Measurements from ENCODE around the gene FAH.
"Not testable (repeated sequence)": the region's sequence is repeated elsewhere in the genome, so short reads cannot be mapped to it uniquely, and the experiment has no call there.

FAH gene

DNA sequence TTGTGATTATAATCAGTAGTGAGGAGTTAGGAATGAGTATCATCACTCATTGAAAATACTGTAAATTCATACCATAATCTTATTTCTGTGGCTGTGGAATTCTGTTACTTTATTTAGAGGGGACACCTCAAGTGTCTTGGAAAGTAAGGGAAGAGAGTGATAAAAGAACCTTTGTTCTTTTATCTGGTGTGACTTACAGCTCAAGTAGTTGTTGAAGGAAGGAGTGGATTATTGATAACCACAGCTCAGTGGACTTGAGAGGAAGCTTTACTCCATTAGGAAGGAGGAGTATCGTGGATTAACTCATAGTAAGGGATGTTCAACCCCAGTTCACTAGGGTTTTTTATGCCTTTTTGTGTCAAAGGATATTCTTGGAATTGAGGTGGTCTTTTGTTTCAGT lies 32.2 kb upstream of the FAH start:
- H3K36me3 ChIP-seq (ENCODE audit: control insufficient read depth in 2 of 2, insufficient read depth in 2 of 2, low read length in 2 of 2), result peaks cover 5 to 9% of the 10 kb centered on the region in 2 donors
- no peak overlapping the region for H3K9ac ChIP-seq (ENCODE audit: low read length in 2 of 2)
- no peaks in the 10 kb centered on the region for H3K9me3 ChIP-seq (ENCODE audit: control insufficient read depth in 2 of 2, low read length in 2 of 2)
- no peaks in the 10 kb centered on the region for H3K27me3 ChIP-seq (ENCODE audit: control insufficient read depth in 1 of 2, insufficient read depth in 2 of 2, low read length in 2 of 2)
- no peak overlapping the region for H3K4me3 ChIP-seq (ENCODE audit: low read length in 2 of 2)
- no peak overlapping the region for H3K27ac ChIP-seq (ENCODE audit: low read length)
- H3K4me1 ChIP-seq (ENCODE audit: control insufficient read depth, insufficient read depth, low read length), result no peaks in the 10 kb centered on the region

DNA sequence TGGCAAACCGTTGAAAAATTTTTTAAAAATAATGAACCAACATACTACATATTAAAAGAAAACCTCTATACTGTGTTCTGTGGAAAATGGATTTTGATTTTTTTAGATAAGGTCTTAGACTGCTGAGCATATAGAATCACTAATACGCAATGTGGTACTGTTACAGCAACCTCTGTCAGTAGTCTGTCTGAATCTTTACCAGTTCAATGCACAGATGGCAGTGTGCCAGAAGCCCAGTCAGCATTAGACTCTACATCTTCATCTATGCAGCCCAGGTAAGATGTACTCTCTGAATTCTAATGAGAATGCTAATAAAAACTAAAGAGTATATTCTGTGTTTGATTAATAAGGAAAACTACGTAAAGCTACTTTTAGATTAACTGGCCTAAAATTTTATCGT lies 31.3 kb upstream of the FAH start:
- Histone ChIP-seq H3K4me1 (ENCODE audit: control insufficient read depth, insufficient read depth, low read length) (no peaks in the 10 kb centered on the region), H3K36me3 (ENCODE audit: control insufficient read depth in 2 of 2, insufficient read depth in 2 of 2, low read length in 2 of 2) (peaks cover 5 to 9% of the 10 kb centered on the region in 2 donors), H3K27ac (ENCODE audit: low read length) (no peak overlapping the region), H3K27me3 (ENCODE audit: control insufficient read depth in 1 of 2, insufficient read depth in 2 of 2, low read length in 2 of 2) (no peaks in the 10 kb centered on the region), H3K9me3 (ENCODE audit: control insufficient read depth in 2 of 2, low read length in 2 of 2) (no peaks in the 10 kb centered on the region), H3K9ac (ENCODE audit: low read length in 2 of 2) (no peak overlapping the region), H3K4me3 (ENCODE audit: low read length in 2 of 2) (no peak overlapping the region)

DNA sequence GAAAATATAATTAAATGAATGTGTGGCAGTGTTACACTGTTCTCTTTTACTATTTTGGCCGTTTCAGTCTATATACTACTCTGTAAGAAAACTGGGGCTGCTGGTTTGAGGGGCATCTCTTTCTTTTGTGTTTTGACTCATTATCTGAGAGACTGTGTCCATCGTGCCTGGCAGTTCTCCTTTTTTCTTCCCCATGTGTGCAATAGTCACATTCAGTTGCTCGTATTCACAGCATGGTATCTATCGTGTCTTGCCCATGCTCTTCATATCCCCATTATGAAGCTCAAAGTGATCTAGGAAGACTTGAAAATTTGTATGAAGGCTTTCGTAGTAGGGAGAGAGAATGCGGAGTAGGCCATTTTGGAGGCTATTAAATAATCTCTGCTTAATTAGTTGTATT lies 29.8 kb upstream of the FAH start:
- Histone ChIP-seq H3K4me3 (ENCODE audit: low read length in 2 of 2) (no peak overlapping the region), H3K27ac (ENCODE audit: low read length) (no peak overlapping the region), H3K9ac (ENCODE audit: low read length in 2 of 2) (no peak overlapping the region), H3K36me3 (ENCODE audit: control insufficient read depth in 2 of 2, insufficient read depth in 2 of 2, low read length in 2 of 2) (peaks cover 5 to 9% of the 10 kb centered on the region in 2 donors), H3K27me3 (ENCODE audit: control insufficient read depth in 1 of 2, insufficient read depth in 2 of 2, low read length in 2 of 2) (no peaks in the 10 kb centered on the region), H3K9me3 (ENCODE audit: control insufficient read depth in 2 of 2, low read length in 2 of 2) (no peaks in the 10 kb centered on the region), H3K4me1 (ENCODE audit: control insufficient read depth, insufficient read depth, low read length) (no peaks in the 10 kb centered on the region)

DNA sequence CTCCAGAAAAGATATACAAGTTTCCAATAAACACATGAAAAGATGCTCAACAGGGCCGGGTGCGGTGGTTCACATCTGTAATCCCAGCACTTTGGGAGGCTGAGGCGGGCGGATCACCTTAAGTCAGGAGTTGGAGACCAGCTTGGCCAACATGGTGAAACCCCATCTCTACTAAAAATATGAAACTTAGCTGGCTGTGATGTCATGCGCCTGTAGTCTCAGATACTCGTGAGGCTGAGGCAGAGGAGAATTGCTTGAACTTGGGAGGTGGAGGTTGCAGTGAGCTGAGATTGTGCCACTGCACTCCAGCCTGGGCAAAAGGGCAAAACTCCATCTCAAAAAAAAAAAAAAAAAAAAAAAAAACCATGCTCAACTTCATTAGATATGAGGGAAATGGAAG lies 25.5 kb upstream of the FAH start:
- not testable (repeated sequence) for H3K27ac ChIP-seq (ENCODE audit: low read length); H3K27me3 ChIP-seq (ENCODE audit: control insufficient read depth in 1 of 2, insufficient read depth in 2 of 2, low read length in 2 of 2); H3K9me3 ChIP-seq (ENCODE audit: control insufficient read depth in 2 of 2, low read length in 2 of 2); H3K4me1 ChIP-seq (ENCODE audit: control insufficient read depth, insufficient read depth, low read length); H3K4me3 ChIP-seq (ENCODE audit: low read length in 2 of 2); H3K9ac ChIP-seq (ENCODE audit: low read length in 2 of 2)
- peaks cover 5 to 15% of the 10 kb centered on the region in 2 donors for H3K36me3 ChIP-seq (ENCODE audit: control insufficient read depth in 2 of 2, insufficient read depth in 2 of 2, low read length in 2 of 2)

DNA sequence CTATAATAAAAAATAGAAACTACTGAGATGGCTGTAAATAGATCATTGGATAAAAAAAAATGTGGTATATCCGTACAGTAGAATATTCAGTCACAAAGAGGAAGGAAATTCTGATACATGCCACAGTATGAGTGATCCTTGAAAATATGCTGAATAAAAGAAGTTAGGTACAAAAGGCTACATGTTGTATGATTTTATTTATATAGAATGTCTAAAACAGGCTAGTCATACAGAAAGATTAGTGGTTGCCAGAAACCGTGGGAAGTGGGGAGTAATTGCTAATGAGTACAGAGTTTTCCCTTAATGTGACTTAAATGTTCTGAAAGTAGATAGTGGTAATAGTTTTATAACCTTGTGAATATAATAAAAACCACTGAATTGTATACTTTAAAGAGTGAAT lies 24.9 kb upstream of the FAH start:
- H3K27ac ChIP-seq (ENCODE audit: low read length), result no peak overlapping the region
- H3K4me3 ChIP-seq (ENCODE audit: low read length in 2 of 2), result no peak overlapping the region
- no peaks in the 10 kb centered on the region for H3K9me3 ChIP-seq (ENCODE audit: control insufficient read depth in 2 of 2, low read length in 2 of 2)
- H3K27me3 ChIP-seq (ENCODE audit: control insufficient read depth in 1 of 2, insufficient read depth in 2 of 2, low read length in 2 of 2), result no peaks in the 10 kb centered on the region
- H3K9ac ChIP-seq (ENCODE audit: low read length in 2 of 2), result no peak overlapping the region
- H3K36me3 ChIP-seq (ENCODE audit: control insufficient read depth in 2 of 2, insufficient read depth in 2 of 2, low read length in 2 of 2), result peaks cover 5 to 15% of the 10 kb centered on the region in 2 donors
- no peaks in the 10 kb centered on the region for H3K4me1 ChIP-seq (ENCODE audit: control insufficient read depth, insufficient read depth, low read length)

DNA sequence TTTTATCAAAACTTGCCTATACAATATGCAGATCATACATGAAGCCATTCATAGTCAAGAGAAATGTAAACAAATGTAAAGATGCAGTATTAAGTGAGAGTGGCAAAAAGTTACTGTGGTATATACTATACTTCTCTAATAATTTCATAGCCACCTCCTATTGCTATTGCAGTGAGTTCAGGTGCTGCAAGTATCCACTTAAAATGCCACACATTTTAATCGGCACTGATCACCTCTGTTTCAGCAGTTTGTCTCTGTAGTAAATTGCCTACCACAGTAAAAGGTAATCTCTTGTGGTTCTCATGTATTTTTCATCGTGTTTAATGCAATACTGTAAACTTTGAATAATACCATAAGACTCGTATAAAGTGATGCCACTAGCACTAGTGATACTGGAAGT lies 20.4 kb upstream of the FAH start:
- Histone ChIP-seq H3K36me3 (ENCODE audit: control insufficient read depth in 2 of 2, insufficient read depth in 2 of 2, low read length in 2 of 2) (peaks cover 0 to 9% of the 10 kb centered on the region in 2 donors), H3K4me3 (ENCODE audit: low read length in 2 of 2) (no peak overlapping the region), H3K27ac (ENCODE audit: low read length) (no peak overlapping the region), H3K9me3 (ENCODE audit: control insufficient read depth in 2 of 2, low read length in 2 of 2) (no peaks in the 10 kb centered on the region), H3K9ac (ENCODE audit: low read length in 2 of 2) (no peak overlapping the region), H3K4me1 (ENCODE audit: control insufficient read depth, insufficient read depth, low read length) (no peaks in the 10 kb centered on the region), H3K27me3 (ENCODE audit: control insufficient read depth in 1 of 2, insufficient read depth in 2 of 2, low read length in 2 of 2) (no peaks in the 10 kb centered on the region)

DNA sequence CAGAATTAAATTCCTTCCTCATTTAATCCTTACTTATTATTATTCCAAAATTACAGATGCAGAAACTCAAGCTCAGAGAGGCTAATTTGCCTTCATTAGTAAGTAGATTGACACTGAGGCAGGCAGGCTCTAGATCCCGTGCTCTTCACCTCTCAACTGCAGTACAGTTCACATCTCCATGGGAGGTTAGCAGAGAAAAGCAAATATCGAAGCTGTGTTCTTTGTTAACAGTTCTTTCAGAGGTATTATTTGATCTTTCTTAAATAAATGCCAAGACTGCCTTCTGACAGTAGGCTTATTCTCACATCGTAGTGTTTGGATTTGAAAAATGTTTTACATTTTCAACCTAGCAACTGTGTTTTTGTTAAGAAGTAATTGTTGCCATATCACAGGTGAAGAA lies 15.9 kb upstream of the FAH start:
- H3K27me3 ChIP-seq (ENCODE audit: control insufficient read depth in 1 of 2, insufficient read depth in 2 of 2, low read length in 2 of 2), result no peaks in the 10 kb centered on the region
- H3K36me3 ChIP-seq (ENCODE audit: control insufficient read depth in 2 of 2, insufficient read depth in 2 of 2, low read length in 2 of 2), result peaks cover 0 to 4% of the 10 kb centered on the region in 2 donors
- no peak overlapping the region for H3K27ac ChIP-seq (ENCODE audit: low read length)
- H3K9me3 ChIP-seq (ENCODE audit: control insufficient read depth in 2 of 2, low read length in 2 of 2), result no peaks in the 10 kb centered on the region
- no peak overlapping the region for H3K9ac ChIP-seq (ENCODE audit: low read length in 2 of 2)
- no peak overlapping the region for H3K4me3 ChIP-seq (ENCODE audit: low read length in 2 of 2)
- no peaks in the 10 kb centered on the region for H3K4me1 ChIP-seq (ENCODE audit: control insufficient read depth, insufficient read depth, low read length)

DNA sequence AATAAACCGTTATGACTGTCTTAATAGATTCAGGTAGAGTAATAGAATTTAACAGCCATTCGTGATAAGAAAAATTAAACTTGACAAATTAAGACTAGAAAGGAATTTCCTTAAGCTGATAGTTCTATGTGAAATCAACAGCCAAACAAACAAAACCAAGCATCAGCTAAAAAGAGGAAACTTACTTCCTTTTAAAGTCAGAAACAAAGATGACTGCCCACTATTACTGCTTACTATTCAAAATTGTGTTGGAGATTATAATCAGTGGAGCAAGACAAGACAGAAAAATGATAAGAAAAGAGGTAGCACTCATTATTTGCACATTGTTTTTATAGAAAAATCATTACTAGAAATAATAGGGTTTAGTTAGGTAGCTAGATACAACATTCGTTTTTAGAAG lies 13.8 kb upstream of the FAH start:
- Histone ChIP-seq H3K4me1 (ENCODE audit: control insufficient read depth, insufficient read depth, low read length) (no peaks in the 10 kb centered on the region), H3K4me3 (ENCODE audit: low read length in 2 of 2) (no peak overlapping the region), H3K27ac (ENCODE audit: low read length) (no peak overlapping the region), H3K27me3 (ENCODE audit: control insufficient read depth in 1 of 2, insufficient read depth in 2 of 2, low read length in 2 of 2) (no peaks in the 10 kb centered on the region), H3K9me3 (ENCODE audit: control insufficient read depth in 2 of 2, low read length in 2 of 2) (no peaks in the 10 kb centered on the region), H3K36me3 (ENCODE audit: control insufficient read depth in 2 of 2, insufficient read depth in 2 of 2, low read length in 2 of 2) (peaks cover 0 to 3% of the 10 kb centered on the region in 2 donors), H3K9ac (ENCODE audit: low read length in 2 of 2) (no peak overlapping the region)

DNA sequence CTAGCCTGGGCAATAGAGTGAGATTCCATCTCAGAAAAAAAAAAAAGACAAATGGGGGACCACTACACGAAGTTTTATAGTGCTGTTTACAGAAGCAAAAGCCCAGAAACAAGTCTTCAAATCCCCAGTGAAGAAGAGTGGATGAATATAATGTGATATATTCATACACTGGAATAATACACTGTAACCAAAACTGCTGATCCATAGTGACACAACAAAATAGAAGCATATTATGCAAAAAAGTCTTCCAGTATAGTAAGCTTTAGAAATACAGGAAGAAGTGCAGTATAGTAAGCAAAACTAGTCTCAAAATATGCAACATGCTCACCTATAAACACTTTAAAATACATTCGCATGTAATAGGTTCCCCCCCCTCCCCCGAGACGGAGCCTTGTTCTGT lies 11.9 kb upstream of the FAH start:
- Histone ChIP-seq H3K9ac (ENCODE audit: low read length in 2 of 2) (no peak overlapping the region), H3K27ac (ENCODE audit: low read length) (no peak overlapping the region), H3K4me1 (ENCODE audit: control insufficient read depth, insufficient read depth, low read length) (no peaks in the 10 kb centered on the region)

DNA sequence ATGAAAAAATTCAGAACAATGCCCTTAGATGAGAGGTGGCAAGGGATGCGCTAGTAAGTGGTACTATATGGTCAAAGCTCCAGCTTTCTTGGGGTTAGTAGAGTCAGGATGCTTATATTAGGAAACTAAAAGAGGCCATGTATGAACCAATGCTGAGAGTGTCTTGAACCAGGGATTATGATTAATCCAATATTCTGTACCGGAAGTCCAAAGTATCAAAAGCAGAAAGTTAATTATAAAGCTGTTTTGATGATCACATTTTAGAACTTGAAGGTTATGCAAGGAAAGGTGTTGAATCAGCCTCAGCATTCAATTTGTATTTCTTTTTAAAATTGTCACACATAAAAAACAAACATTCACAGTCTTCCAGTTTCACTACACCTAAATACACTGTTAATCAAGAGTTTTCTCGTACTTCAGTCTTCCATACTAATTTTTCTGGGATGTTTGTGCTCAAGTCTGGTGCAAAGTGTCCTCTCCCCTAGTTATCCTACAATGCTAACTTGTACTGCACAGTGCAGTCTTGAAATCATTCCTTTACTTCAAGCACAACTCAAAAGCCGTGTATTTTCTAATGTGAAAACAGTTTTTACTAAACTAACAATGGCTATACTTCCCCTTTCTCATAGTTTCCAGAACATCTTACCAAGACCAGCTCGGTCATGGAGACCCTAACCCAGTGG lies 10.7 kb upstream of the FAH start:
- no peak overlapping the region for H3K4me3 ChIP-seq (ENCODE audit: low read length in 2 of 2)
- H3K27me3 ChIP-seq (ENCODE audit: control insufficient read depth in 1 of 2, insufficient read depth in 2 of 2, low read length in 2 of 2), result no peaks in the 10 kb centered on the region
- H3K4me1 ChIP-seq (ENCODE audit: control insufficient read depth, insufficient read depth, low read length), result no peaks in the 10 kb centered on the region
- H3K27ac ChIP-seq (ENCODE audit: low read length), result no peak overlapping the region
- H3K9me3 ChIP-seq (ENCODE audit: control insufficient read depth in 2 of 2, low read length in 2 of 2), result no peaks in the 10 kb centered on the region
- H3K9ac ChIP-seq (ENCODE audit: low read length in 2 of 2), result no peak overlapping the region
- no peaks in the 10 kb centered on the region for H3K36me3 ChIP-seq (ENCODE audit: control insufficient read depth in 2 of 2, insufficient read depth in 2 of 2, low read length in 2 of 2)

More for the DNA sequence above, 11.9 kb upstream of the FAH start:
- H3K36me3 ChIP-seq (ENCODE audit: control insufficient read depth in 2 of 2, insufficient read depth in 2 of 2, low read length in 2 of 2), result no peaks in the 10 kb centered on the region
- H3K9me3 ChIP-seq (ENCODE audit: control insufficient read depth in 2 of 2, low read length in 2 of 2), result no peaks in the 10 kb centered on the region
- H3K4me3 ChIP-seq (ENCODE audit: low read length in 2 of 2), result no peak overlapping the region
- H3K27me3 ChIP-seq (ENCODE audit: control insufficient read depth in 1 of 2, insufficient read depth in 2 of 2, low read length in 2 of 2), result no peaks in the 10 kb centered on the region

DNA sequence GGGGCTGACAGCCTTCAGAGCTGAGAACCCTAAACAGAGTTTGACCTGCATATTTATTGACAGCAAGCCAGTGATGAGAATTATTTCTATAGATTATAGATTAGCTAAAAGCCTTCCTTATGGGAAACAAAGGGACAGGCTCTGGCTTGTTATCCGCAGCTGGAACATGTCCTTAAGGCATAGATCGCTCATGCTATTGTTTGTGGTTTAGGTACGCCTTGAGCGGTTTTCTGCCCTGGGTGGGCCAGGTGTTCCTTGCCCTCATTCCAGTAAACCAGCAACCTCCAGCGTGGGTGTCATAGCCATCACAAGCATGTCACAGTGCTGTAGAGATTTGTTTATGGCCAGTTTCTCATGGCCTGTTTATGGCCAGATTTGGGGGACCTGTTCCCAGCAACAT lies 10.2 kb upstream of the FAH start:
- no peaks in the 10 kb centered on the region for H3K4me1 ChIP-seq (ENCODE audit: control insufficient read depth, insufficient read depth, low read length)
- no peaks in the 10 kb centered on the region for H3K27me3 ChIP-seq (ENCODE audit: control insufficient read depth in 1 of 2, insufficient read depth in 2 of 2, low read length in 2 of 2)
- no peak overlapping the region for H3K27ac ChIP-seq (ENCODE audit: low read length)
- H3K9me3 ChIP-seq (ENCODE audit: control insufficient read depth in 2 of 2, low read length in 2 of 2), result no peaks in the 10 kb centered on the region
- no peak overlapping the region for H3K9ac ChIP-seq (ENCODE audit: low read length in 2 of 2)
- H3K36me3 ChIP-seq (ENCODE audit: control insufficient read depth in 2 of 2, insufficient read depth in 2 of 2, low read length in 2 of 2), result no peaks in the 10 kb centered on the region
- H3K4me3 ChIP-seq (ENCODE audit: low read length in 2 of 2), result no peak overlapping the region

Data from stomach smooth muscle (tissue), 2 donors.